HEK293 (cell line): ENCODE measurements around the gene SAMD8.
A peak's percentile ranks its signal among the peaks of the same experiment; 100 is the strongest.

Experiments
- CTCF ChIA-PET: fragments of 350-600 bp; formaldehyde crosslinking; extraction: SDS; loops from one replicate; lab custom pipeline; 2021; ENCODE audit warnings: antibody characterized with exemption; lab: Yijun Ruan, JAX
- POLR2A ChIA-PET: fragments of 300-600 bp; formaldehyde crosslinking; extraction: SDS; loops from one replicate; lab custom pipeline; 2020; ENCODE audit warnings: antibody characterized with exemption, inconsistent platforms; lab: Yijun Ruan, JAX
- H3K27ac ChIP-seq: fragments of 200-500 bp; sonication (Bioruptor generic); 2 replicates; pipeline ENCODE4 v1.5.1; 2014; ENCODE audit warnings: low read depth, low read length, control low read depth, inconsistent platforms; ENCODE audit errors: extremely low read depth
- H3K36me3 ChIP-seq, 2 experiments: fragments of 200-500 bp in 1 of 2; sonication (Bioruptor generic) in 1 of 2; 1 replicate in 1 of 2; 2 replicates in 1 of 2; pipeline ENCODE4 v1.5.1; 2014 to 2017; ENCODE audit warnings: inconsistent platforms in 2 of 2, low read length in 2 of 2; ENCODE audit not compliant: control insufficient read depth in 2 of 2, insufficient read depth in 1 of 2
- H3K4me1 ChIP-seq: fragments of 200-500 bp; sonication (Bioruptor generic); 2 replicates; pipeline ENCODE4 v1.5.1; 2014; ENCODE audit warnings: mild to moderate bottlenecking, low read length, inconsistent platforms; ENCODE audit not compliant: control insufficient read depth, insufficient read depth
- H3K4me3 ChIP-seq: 2 replicates; pipeline ENCODE4 v1.5.1; 2011; ENCODE audit warnings: low read depth, mild to moderate bottlenecking, control low read depth, low read length, moderate library complexity
- H3K9me3 ChIP-seq: fragments of 200-500 bp; sonication (Bioruptor generic); 2 replicates; pipeline ENCODE4 v1.5.1; 2014; ENCODE audit warnings: low read depth, low read length, inconsistent platforms; ENCODE audit not compliant: control insufficient read depth, insufficient read depth
- SCRT2 ChIP-seq: fragments of 450-650 bp; formaldehyde crosslinking; IDR thresholded peaks from 2 replicates; pipeline ENCODE4 v1.5.1; 2016; ENCODE audit warnings: missing biosample characterization, missing genetic modification characterization
- TCF7L2 ChIP-seq: IDR thresholded peaks from 2 replicates; pipeline ENCODE4 v1.6.1; 2011; ENCODE audit warnings: low read depth, mild to moderate bottlenecking, inconsistent platforms, low read length, moderate library complexity, borderline replicate concordance
- WT1 ChIP-seq: fragments of 450-650 bp; formaldehyde crosslinking; IDR thresholded peaks from 2 replicates; pipeline ENCODE4 v1.5.1; 2016; ENCODE audit warnings: missing biosample characterization, missing genetic modification characterization
- ZFP69B ChIP-seq: fragments of 450-650 bp; formaldehyde crosslinking; IDR thresholded peaks from 2 replicates; pipeline ENCODE4 v1.5.1; 2016; ENCODE audit warnings: missing biosample characterization, missing genetic modification characterization
- ZNF112 ChIP-seq: fragments of 450-650 bp; formaldehyde crosslinking; IDR thresholded peaks from 2 replicates; pipeline ENCODE4 v1.5.0; 2017; ENCODE audit warnings: missing biosample characterization, missing genetic modification characterization
- ZNF121 ChIP-seq: fragments of 450-650 bp; formaldehyde crosslinking; IDR thresholded peaks from 2 replicates; pipeline ENCODE4 v1.5.1; 2016; ENCODE audit warnings: missing biosample characterization, missing genetic modification characterization
- ZNF138 ChIP-seq: fragments of 450-650 bp; formaldehyde crosslinking; IDR thresholded peaks from 2 replicates; pipeline ENCODE4 v1.5.1; 2016; ENCODE audit warnings: missing biosample characterization, missing genetic modification characterization, borderline replicate concordance
- ZNF239 ChIP-seq: fragments of 450-650 bp; formaldehyde crosslinking; IDR thresholded peaks from 2 replicates; pipeline ENCODE4 v1.5.1; 2016; ENCODE audit warnings: missing biosample characterization, missing genetic modification characterization
- ZNF280D ChIP-seq: fragments of 450-650 bp; formaldehyde crosslinking; IDR thresholded peaks from 2 replicates; pipeline ENCODE4 v1.5.1; 2016; ENCODE audit warnings: missing biosample characterization, missing genetic modification characterization
- ZNF302 ChIP-seq: fragments of 450-650 bp; formaldehyde crosslinking; IDR thresholded peaks from 2 replicates; pipeline ENCODE4 v1.5.1; 2016; ENCODE audit warnings: missing biosample characterization, missing genetic modification characterization, low read depth
- ZNF350 ChIP-seq: fragments of 450-650 bp; formaldehyde crosslinking; IDR thresholded peaks from 2 replicates; pipeline ENCODE4 v1.5.0; 2017; ENCODE audit warnings: missing biosample characterization, mild to moderate bottlenecking, missing genetic modification characterization
- ZNF501 ChIP-seq: fragments of 450-650 bp; formaldehyde crosslinking; IDR thresholded peaks from 2 replicates; pipeline ENCODE4 v1.5.1; 2016; ENCODE audit warnings: missing biosample characterization, missing genetic modification characterization
- ZNF585B ChIP-seq: fragments of 450-650 bp; formaldehyde crosslinking; IDR thresholded peaks from 2 replicates; pipeline ENCODE4 v1.5.1; 2016; ENCODE audit warnings: missing biosample characterization, missing genetic modification characterization
- ZNF621 ChIP-seq: fragments of 450-650 bp; formaldehyde crosslinking; IDR thresholded peaks from 2 replicates; pipeline ENCODE4 v1.5.1; 2017; ENCODE audit warnings: missing biosample characterization, missing genetic modification characterization
- ZNF626 ChIP-seq: fragments of 450-650 bp; sonication (Bioruptor Pico); formaldehyde crosslinking; IDR thresholded peaks from 2 replicates; pipeline ENCODE4 v1.5.1; 2018; ENCODE audit warnings: missing biosample characterization, missing genetic modification characterization, inconsistent platforms
- ZNF629 ChIP-seq: fragments of 450-650 bp; formaldehyde crosslinking; IDR thresholded peaks from 2 replicates; pipeline ENCODE4 v1.5.1; 2017; ENCODE audit warnings: missing biosample characterization, missing genetic modification characterization
- ZNF664 ChIP-seq: fragments of 450-650 bp; formaldehyde crosslinking; IDR thresholded peaks from 2 replicates; pipeline ENCODE4 v1.5.1; 2016; ENCODE audit warnings: missing biosample characterization, missing genetic modification characterization
- ZNF768 ChIP-seq: fragments of 450-650 bp; formaldehyde crosslinking; IDR thresholded peaks from 2 replicates; pipeline ENCODE4 v1.5.1; 2018; ENCODE audit warnings: missing biosample characterization, mild to moderate bottlenecking, missing genetic modification characterization
- ZSCAN30 ChIP-seq: fragments of 450-650 bp; IDR thresholded peaks from 2 replicates; pipeline ENCODE4 v1.5.1; 2018; ENCODE audit warnings: missing biosample characterization, mild to moderate bottlenecking, missing genetic modification characterization, moderate library complexity
- TF ChIP-seq, protein P1 (sequence below): fragments of 450-650 bp; formaldehyde crosslinking; IDR thresholded peaks from 2 replicates; pipeline ENCODE4 v1.5.1; 2016; ENCODE audit warnings: missing biosample characterization, missing genetic modification characterization

SAMD8 gene

DNA sequence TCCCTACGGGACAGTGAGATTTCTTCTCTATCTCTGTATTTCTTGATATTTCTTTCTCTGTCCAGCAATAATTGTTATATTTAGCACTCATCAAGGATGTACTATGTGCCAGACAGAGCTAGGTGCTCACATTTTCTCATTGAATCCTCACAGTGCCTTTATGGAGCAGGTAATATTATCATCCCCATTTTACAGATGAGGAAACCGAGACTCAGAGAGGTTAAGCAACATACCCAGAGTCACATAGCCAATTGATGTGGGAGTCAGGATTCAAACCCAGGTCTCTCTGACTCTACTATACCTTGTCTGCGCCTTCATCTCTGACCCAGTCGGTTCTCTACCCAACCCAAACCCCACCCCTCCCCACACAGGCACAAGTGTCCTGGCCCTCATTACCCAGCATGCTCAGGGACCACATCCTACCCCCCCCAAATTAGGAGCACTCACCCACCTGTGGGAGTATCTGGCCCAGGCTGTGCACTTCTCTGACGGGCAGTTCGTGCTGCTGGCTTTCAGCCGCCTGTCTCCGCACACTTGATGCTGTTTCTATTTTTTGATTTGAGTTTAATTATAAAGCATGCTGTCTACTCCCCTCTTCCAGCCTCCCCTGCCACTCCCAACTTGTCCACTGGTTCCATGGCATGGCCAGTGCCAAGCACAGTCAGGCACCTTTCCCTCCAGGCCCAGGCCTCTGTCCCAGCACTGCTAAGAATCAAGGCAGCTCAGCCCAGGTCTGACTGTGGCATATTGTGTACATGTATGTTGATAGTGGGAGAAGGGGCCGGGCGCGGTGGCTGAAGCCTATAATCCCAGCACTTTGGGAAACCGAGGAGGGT, 9.8 kb upstream of the SAMD8 start:
- Histone ChIP-seq H3K27ac (no peak overlapping the region), H3K4me1 (no peaks in the 10 kb centered on the region), H3K4me3 (no peak overlapping the region), H3K36me3 (no peaks in the 10 kb centered on the region), H3K9me3 (no peaks in the 10 kb centered on the region)
- CTCF ChIA-PET: interaction anchor here (0.6 to 4.9 kb wide), 4 partner anchors 10 to 976 kb away, joined by 3 to 48 read pairs (median 3); no protein-coding TSS in a partner anchor
- TF ChIP-seq, protein P1, sequence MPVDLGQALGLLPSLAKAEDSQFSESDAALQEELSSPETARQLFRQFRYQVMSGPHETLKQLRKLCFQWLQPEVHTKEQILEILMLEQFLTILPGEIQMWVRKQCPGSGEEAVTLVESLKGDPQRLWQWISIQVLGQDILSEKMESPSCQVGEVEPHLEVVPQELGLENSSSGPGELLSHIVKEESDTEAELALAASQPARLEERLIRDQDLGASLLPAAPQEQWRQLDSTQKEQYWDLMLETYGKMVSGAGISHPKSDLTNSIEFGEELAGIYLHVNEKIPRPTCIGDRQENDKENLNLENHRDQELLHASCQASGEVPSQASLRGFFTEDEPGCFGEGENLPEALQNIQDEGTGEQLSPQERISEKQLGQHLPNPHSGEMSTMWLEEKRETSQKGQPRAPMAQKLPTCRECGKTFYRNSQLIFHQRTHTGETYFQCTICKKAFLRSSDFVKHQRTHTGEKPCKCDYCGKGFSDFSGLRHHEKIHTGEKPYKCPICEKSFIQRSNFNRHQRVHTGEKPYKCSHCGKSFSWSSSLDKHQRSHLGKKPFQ (tag by site-specific recombination): no peak
- 0 out of 2 replicates have a peak, but pooled peaks have one; percentile 47 for TF ChIP-seq SCRT2
- no peak for TF ChIP-seq ZNF138 (tag by site-specific recombination)
- TF ChIP-seq ZNF585B: no peak
- POLR2A ChIA-PET: no interaction called here

- no peaks in the 10 kb centered on the region for H3K9me3 ChIP-seq
- CTCF ChIA-PET: interaction anchor here (1.0 to 1.4 kb wide), 3 partner anchors 133 to 859 kb away, joined by 4 to 7 read pairs (median 4); partner anchors contain the start of gene COMTD1
- no peaks in the 10 kb centered on the region for H3K4me1 ChIP-seq
- no peaks in the 10 kb centered on the region for H3K36me3 ChIP-seq
- no peak overlapping the region for H3K4me3 ChIP-seq
- no peak for TF ChIP-seq TCF7L2
- no peak for TF ChIP-seq ZSCAN30
- no peak for TF ChIP-seq ZNF621 (tag by site-specific recombination)
- POLR2A ChIA-PET: no interaction called here
- no peak overlapping the region for H3K27ac ChIP-seq
Measured at GRCh38 chr10:75102830-75103673, 8.4 kb upstream of the SAMD8 start.

DNA sequence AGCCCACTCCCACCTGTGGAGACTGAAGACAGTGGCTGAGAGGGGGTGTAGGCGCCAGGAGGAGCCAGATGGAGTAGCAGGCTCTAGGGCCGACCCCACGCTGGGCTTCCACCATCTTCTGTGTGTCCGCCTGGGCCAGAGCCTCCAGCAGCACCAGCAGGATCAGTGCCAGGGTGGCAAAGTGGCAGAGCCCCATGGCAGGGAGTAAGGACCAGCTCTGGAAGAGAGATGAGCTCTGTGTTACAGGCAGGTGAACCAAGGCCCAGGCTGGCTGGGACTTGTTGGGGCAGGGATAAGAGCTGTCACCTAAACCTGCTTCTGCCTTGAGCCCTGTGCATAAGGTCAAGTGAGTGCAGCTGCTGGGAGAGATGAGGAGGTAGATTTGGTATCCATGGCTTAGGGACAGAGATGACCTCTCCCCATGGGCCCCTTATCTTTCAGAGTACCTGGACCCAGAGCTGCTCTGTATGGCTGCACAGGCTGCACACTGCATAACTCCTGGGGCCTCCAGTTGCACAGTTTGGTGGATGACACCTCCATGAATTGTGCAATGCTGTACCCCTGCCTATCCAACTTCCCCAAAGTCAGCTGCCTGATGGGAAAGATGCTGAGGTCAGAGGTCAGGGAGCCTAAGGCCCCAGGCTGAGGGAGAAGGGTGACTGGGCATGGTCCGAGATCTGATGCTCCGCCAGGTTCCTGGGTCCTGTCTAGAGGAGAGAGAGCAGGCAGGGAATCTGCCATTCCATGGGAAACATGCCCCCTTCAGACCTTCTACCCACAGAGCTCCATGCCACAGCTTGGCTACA, 7.4 kb upstream of the SAMD8 start:
- POLR2A ChIA-PET: no interaction called here
- CTCF ChIA-PET: interaction anchor here (1.0 to 1.4 kb wide), 3 partner anchors 132 to 860 kb away, joined by 4 to 7 read pairs (median 4); partner anchors contain the start of gene COMTD1
- Histone ChIP-seq H3K9me3 (no peaks in the 10 kb centered on the region), H3K36me3 (no peaks in the 10 kb centered on the region), H3K4me3 (no peak overlapping the region), H3K4me1 (no peaks in the 10 kb centered on the region), H3K27ac (no peak overlapping the region)
- TF ChIP-seq WT1 (no peak), ZNF768 (tag by site-specific recombination) (no peak), ZFP69B (tag by site-specific recombination) (no peak), ZNF302 (tag by site-specific recombination) (no peak), ZNF350 (tag by site-specific recombination) (no peak), ZNF239 (tag by site-specific recombination) (no peak), ZNF626 (tag by site-specific recombination) (no peak), ZNF629 (tag by site-specific recombination) (no peak), ZNF664 (no peak), ZNF621 (tag by site-specific recombination) (no peak), ZNF280D (tag by site-specific recombination) (no peak), ZNF121 (no peak), ZNF112 (tag by site-specific recombination) (no peak), ZNF501 (tag by site-specific recombination) (no peak)
